HG03565 (cell line): ENCODE results near the gene CFAP299.

Source experiments
- ATAC-seq: cut with Tn5 transposase; IDR thresholded peaks from one replicate; pipeline ENCODE4 v1.9.1; 2021; ENCODE audit warnings: mild to moderate bottlenecking, moderate library complexity; ENCODE audit not compliant: unreplicated experiment

CFAP299 gene

GRCh38 chr4:80495865-80496264 is 160.3 kb downstream of the CFAP299 start:
- no peak for ATAC-seq

DNA sequence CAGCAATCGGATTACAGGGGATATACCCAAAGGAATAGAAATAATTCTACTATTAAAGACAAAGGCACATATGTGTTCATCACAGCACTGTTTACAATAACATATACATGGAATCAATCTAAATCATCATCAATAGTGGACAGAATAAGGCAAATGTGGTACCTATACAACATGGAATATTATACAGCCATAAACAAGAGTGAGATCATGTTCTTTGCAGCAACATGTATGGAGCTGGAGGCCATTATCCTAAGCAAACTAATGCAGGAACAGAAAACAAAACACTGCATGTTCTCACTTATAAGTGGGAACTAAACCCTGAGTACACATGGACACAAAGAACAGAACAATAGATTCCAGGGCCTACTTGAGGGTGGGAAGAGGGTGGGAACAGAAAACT is 163.2 kb downstream of the CFAP299 start:
- ATAC-seq, result no peak

GRCh38 chr4:80500613-80501012 is 165.1 kb downstream of the CFAP299 start:
- ATAC-seq, result no peak

GRCh38 chr4:80507077-80507476 is 171.5 kb downstream of the CFAP299 start:
- no peak for ATAC-seq

DNA sequence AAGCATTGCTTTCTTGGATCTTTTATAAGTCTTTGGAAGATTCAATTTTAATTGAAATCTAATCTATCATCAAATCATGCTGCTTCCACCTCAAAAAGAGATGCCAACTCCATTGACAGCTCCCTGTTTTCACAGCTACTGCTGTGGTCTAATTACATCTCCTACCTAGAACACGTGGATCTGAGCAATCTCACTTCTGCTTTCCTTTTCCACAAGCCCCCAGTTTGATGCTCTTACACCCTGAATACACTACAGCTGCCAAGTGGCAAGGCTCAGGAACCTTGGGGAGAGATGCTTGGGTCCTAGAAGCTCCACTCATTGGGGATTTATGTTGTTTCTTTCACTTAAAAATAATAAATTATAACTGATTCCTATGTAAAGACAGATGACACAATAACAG is 172.0 kb downstream of the CFAP299 start:
- ATAC-seq, result peak; percentile 85

DNA sequence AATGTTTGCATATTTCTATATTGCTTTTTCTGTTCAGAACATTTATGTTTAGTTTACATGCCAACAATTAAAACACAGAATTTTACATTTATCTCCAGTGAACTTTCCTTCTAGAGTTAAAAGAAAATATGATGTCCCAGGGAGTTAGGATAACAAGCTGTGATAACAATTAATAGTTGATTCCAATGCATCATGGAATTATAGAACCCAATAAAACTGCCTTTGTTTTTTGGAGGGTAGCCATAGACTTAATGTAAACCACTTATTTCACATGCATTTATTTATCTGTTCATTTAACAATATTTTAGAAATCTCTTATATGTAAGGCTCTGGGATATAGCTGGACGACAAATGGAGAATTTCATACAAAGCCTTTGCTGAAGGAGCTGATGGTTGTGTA is 180.0 kb downstream of the CFAP299 start:
- ATAC-seq, result no peak

- peak; percentile 74 for ATAC-seq
These were observed 185.9 kb downstream of the CFAP299 start for GRCh38 chr4:80521438-80521837.

DNA sequence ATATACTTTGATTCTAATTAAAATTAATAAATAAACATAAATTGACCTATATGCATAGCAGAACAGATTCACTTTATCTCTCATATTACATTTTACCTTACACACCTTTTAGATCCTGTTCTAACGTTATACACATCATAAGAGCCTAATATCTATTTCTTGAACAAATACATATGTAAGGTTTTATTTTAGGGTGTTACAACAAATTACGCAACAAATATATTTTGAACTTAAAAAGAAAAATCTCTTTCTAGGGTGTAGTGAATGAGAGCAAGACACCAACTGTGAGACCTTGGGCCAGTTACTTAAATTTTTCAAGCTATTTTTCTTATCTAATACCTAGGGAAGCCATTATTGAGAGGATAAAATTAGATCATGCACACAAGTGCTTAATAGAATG is 191.2 kb downstream of the CFAP299 start:
- ATAC-seq, result no peak

GRCh38 chr4:80529026-80529425 is 193.5 kb downstream of the CFAP299 start:
- ATAC-seq, result no peak

DNA sequence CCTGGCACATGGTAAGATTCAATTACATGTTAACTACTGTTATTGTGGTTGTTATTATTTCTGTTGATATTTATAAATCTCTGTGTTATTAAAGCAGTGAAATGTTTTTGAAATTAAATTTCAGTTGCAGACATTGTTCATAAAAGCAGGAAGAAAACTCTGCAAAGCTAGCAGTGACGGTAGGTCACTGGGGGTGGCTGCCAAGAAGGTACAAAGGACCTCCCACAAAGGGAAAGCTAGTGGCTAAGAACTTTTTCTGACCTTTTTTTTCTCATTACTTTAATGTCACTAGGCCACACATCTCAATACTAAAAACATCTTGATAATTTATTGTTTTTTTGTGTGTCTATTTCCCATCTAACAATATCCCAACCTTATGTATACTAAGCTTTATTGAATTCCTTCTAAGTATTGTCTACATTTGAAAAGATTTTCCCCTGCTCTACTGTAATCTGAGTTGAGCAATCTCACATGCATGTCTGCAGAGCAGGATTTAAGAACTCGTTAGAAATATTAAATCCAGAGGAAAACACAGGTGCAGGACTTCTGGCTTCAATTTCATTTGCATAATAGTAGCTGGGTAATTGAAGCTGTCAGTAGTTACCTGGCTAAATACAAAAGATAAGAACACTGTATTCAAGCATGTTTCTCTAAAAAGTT is 197.3 kb downstream of the CFAP299 start:
- ATAC-seq, result no peak

GRCh38 chr4:80535551-80535950 is 200.0 kb downstream of the CFAP299 start:
- ATAC-seq, result no peak

- no peak for ATAC-seq
These were observed 202.9 kb downstream of the CFAP299 start for GRCh38 chr4:80538276-80538926.

GRCh38 chr4:80539190-80539589 is 203.7 kb downstream of the CFAP299 start:
- no peak for ATAC-seq

DNA sequence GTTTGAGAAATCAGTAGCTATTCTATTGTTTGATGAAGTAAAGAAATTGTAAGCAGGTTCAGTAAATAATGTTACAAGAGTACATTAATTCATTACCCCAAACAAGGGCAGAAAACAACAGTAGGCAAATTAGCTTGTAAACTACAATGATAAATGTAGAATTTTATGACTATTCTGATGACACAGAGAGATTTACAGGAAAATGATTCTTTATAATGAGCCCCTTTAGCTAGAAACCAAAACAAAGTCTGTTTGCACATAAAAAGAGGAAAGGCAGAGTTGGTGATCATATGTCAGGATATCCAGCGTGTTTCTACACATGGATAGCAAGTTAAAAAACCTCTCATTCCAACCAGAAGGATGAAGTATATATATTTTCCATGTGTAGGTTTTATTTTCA is 204.8 kb downstream of the CFAP299 start:
- peak; percentile 1 for ATAC-seq

DNA sequence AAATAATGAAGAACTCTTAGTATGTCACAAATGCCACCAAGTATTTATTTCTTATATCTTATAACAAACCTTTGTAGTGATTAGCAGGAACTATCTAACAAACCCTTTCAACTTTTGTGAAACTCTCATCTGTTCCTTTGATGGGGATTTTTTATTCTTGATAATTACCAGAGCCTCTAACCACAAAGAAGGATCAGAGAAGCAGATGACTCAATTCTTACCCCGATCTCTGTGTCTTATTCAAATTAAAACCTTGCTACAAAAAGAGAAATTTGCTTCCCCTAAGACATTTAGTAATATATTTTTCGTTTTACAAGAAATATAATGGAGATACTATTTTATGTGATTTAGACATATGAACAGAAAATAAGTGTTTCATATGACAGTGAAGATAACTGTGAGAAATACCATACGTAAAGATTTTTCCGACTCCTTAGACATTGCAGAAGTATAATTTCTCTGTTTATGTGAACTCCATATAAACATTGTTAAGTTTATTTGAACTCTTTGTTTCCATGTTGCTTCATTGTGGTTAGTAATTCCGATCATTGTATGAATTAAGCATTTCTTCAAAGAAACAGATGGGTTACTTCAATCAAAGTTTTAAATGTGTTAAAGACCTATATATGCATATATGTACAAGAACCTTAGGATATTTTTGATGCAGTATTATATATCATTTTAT is 205.4 kb downstream of the CFAP299 start:
- ATAC-seq, result peak; percentile 97

DNA sequence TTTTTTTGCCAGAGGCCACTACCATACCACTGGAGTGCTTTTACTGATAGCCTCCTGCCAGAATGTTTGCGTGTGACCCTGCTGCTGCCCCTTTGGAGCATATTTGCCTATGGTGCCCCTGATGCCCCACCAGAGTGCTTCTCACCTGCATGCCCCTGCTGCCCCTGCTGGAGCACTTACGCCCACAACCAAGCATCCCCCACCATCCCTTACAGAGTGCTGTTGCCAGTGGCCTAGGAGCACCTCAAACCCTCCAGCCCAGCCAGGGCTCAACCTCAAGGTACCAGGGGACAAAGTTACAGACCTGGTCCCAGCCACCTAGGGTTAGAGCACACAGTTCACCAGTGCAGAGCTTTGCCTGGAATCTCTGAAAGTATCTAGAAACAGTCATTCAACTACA is 207.2 kb downstream of the CFAP299 start:
- no peak for ATAC-seq

DNA sequence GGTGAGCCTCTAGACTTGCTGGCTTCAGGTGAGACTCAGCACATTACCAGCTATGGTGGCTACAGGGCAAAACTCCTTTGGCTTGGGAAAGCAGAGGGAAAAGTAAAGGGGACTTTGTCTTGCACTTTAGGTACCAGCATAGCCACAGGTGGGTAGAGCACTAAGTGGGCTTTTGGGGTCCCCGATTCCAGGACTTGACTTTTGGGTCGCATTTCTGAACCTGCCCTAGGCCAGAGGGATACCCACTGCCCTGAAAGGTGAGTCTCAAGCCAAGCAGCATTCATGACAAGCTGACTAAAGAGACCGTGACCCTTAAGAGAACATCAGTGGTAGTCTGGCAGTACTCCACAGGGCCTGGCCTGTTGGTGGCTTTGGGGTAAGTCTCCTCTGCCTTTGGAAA is 224.8 kb downstream of the CFAP299 start:
- no peak for ATAC-seq

- ATAC-seq, result no peak
These were observed 230.8 kb downstream of the CFAP299 start for GRCh38 chr4:80566203-80566872.

DNA sequence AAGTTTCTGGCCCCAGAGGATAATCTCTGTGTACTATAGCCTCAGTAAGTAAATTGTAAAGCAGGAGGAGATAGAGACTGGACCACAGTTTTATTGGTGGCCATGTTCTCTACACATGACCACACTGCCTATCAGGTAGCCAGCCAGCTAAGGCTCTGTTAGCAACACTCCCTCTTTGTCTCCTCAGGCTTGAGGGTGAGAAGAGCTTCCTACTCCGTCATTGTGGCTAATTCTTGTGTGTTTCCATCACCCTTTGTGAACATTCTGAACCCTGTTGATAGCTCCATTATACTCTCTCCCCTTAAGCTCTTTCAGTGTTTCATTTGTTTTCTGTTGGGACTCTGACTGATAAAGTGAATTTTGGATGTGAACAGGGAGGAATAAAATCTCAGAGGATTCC is 233.4 kb downstream of the CFAP299 start:
- ATAC-seq, result no peak

DNA sequence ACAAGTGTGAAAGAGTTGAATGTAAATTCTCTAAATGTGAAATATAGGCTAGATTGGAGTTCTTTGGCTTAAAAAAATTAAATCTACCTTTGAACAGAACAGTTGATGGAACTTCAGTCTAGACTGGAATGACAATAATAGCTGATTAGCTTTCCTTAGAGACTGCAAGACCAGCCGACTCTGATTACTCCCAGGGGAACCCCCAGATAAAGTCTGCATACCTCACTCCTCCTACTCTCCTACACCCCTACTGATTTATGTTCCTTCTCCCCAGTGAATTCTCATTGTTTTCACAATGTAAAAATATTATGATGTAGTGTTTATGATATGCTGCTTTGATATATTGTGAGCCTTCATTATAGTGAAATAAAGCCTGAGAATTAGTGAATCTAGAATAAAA is 241.3 kb downstream of the CFAP299 start:
- no peak for ATAC-seq

GRCh38 chr4:80578001-80578400 is 242.5 kb downstream of the CFAP299 start:
- no peak for ATAC-seq

DNA sequence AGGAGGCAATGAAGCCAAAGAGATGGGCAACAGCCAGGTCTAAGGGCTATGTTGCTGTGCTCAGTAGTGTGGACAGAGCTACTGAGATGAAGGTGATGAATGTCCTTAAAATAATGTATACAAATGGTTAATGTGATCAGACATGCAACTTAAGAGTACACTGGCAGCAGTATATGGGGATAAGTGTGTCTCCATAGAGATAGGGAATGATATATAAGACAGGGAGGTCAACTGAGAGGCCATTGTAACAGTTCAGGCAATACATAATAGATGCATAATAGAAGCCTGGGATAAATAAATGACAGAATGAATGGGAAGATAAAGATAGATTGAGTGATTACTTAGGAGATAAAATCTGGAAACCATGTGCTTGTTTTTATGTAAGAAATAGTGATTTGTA is 250.0 kb downstream of the CFAP299 start:
- ATAC-seq, result no peak
